HG02623 (cell line): ENCODE measurements around the gene TRAM2.

Experiments
- ATAC-seq: cut with Tn5 transposase; IDR thresholded peaks from one replicate; pipeline ENCODE4 v1.9.1; 2021; ENCODE audit warnings: moderate library complexity; ENCODE audit not compliant: unreplicated experiment

TRAM2 gene

GRCh38 chr6:52595000-52595795 lies 18.3 kb upstream of the TRAM2 start:
- peak; percentile 73 for ATAC-seq

DNA sequence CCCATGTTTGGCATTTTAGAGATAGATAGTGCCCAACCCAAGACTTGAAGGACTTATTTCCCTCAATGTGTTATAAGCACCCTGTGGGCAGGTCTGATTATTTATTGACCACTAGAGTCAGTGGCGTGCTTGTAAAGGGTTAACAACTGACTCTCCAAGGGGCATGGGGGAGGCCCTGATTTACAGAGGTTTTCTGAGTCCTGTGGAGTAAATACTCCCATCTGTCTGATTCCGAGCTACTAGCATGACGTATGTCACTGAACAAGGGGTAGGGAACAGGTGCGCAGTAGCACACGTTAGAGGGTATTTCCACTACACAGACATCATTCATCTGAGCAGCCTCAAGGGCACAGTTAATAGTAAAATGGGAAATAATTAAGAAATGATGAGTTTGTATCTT lies 17.4 kb upstream of the TRAM2 start:
- no peak for ATAC-seq

GRCh38 chr6:52591832-52592231 lies 15.0 kb upstream of the TRAM2 start:
- no peak for ATAC-seq

DNA sequence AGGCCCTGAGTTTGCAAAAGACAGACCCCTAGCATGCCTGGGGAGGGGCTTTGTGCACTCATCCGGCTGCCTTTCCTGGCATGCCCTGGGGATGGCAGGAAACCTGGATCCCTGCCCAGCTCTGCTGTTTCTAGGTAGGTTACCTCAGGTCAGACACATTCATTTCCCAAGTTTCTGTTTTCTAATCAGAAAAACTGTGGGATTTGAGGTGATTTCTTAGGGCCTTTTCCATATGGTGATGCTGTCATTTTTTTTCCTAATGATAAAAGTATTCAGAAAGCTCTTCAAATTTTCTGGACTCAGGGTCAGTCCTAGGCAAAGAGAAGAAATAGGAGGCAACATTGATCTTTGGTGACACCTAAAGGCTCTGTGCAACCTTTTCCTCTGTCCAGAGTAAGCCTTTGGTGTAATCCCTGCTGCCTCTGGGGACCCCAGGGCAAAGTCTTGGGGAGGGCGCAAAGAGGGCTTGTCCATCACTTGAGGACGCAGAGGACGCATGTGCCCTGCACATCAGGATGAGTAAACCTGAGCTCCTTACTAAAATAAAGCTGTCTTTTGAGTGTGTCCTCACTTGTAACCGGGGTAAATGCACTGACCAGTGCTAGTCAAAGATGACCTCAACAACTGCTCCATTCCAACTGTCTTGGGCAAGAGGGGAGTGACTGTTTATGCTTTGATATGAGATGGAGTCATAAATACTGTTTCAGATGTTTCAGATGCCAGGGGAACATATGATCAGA lies 13.5 kb upstream of the TRAM2 start:
- ATAC-seq: no peak

DNA sequence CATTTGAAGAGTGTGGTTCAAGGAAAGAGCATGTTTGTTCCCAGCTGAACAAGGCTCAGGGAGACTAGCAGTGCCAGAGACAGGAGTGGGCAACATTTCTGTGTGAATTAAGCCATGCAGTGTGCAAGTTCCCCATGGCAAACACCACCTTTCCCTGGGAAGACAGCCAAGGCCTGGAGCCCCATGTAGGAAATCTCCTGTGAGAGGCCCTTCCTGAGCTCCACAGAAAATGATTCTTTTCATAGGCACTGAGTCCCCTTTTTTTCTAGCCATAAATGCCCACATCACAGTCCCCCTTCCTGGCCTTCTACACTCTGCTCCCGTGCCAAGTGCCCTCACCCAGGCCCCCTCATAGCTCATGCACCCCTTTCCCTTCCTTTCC lies 11.8 kb upstream of the TRAM2 start:
- no peak for ATAC-seq

- no peak for ATAC-seq
These were observed 11.3 kb upstream of the TRAM2 start for GRCh38 chr6:52588087-52588709.

- no peak for ATAC-seq
These were observed 10.1 kb upstream of the TRAM2 start for GRCh38 chr6:52587001-52587400.

DNA sequence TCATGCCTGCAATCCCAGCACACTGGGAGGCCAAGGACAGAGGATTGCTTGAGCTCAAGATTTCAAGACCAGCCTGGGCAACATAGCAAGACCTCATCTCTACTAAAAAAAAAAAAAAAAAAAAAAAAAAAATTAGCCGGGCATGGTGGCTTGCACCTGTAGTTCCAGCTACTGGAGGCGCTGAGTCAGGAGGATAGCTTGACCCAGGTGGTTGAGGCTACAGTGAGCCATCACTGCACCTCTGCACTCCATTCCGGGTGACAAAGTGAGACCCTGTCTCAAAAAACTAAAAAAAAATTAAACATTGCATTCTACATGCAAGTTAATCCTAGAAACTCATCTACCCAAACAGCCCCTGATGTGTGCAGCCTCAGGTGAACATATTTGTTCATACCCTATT lies 7.3 kb upstream of the TRAM2 start:
- no peak for ATAC-seq

DNA sequence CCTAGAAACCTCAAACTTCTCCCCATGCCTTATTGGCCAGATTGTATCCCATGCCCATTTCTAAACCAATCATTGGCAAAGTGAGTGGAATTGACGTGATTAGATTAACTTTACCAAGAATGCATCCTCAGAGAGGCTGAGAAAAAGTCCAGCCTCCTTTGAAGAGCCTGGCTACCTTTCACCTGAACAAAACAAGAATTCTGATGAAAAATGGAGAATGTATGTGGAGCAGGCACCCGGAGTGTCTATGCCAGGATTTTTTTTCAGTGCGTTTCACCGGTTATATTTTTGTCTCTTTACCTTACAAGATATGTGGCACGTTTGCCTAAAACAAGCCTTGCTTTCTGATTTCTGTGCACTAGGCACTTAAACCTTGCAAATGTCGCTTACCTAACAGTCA lies 6.1 kb upstream of the TRAM2 start:
- ATAC-seq: no peak

- no peak for ATAC-seq
These were observed 5.6 kb upstream of the TRAM2 start for GRCh38 chr6:52582446-52582845.

DNA sequence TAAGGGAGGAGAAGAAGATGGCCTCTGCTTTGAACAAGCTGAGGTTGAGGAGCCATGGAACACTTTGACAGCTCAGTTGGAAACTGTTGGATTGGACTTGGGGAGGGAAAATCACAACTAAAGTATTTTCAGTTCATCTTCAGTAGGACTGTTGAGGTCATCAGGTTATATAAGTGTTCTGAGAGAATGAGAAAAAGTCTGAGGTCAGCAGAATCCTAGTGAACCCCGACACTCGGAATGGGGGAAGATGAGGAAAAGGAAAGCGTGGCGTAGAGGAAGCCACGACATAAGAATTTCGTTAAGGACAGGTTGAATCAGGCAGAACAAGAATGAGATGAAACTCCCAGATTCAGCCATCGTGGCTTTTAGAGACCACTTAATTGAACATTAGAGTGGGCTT lies 4.0 kb upstream of the TRAM2 start:
- ATAC-seq: no peak

GRCh38 chr6:52579006-52579660 lies 2.3 kb upstream of the TRAM2 start:
- no peak for ATAC-seq

GRCh38 chr6:52577778-52578463 lies 1.1 kb upstream of the TRAM2 start:
- ATAC-seq: no peak

DNA sequence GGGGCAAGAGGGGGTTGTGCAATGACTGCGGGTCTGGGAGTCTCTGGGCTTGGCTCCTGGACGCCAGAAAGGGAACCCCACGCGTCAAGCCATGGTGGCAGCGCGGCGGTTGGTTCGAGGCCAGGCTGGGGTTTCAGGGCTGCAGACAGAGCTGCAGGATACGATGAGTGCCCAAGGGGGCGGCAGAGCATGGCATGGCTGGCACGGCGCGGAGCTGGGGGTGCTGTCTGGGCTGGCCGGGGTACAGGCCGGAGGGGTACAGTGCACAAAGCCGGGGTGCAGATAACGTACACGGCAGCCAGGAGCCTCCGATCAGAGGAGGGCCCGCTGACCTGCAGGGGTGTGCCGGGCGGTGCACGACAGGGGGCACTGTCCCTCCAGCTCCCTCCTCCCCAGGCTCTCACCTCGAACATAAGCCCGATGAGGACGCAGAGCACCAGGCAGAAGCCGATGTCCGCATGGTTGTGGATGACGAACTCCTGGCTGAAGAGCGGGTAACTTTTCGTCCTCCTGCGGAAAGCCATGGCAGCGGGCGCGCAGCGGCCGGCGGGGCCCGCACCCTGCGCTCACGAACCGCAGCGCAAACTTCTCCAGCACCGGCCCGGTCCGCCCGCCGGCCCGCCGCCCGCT lies 353 bp downstream of the TRAM2 start:
- ATAC-seq: peak; percentile 54

DNA sequence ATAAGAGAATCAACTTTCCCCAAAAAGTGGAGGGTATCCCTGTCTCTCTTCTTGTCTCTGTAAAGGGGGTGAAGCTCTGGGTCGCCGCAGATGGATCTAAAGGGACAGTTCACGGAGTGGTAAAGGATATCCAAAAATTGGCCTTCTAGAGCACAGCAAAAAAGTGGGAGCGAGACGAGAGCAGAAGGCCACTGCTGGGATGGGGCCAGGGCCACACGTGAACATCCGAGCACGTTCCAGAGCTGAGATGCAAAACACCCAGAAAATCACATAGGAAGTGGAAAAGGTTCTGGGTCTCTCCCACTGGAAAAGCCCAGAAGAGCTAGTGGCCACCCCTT lies 837 bp downstream of the TRAM2 start:
- ATAC-seq: no peak

GRCh38 chr6:52575502-52575892 lies 1.4 kb downstream of the TRAM2 start:
- no peak for ATAC-seq

DNA sequence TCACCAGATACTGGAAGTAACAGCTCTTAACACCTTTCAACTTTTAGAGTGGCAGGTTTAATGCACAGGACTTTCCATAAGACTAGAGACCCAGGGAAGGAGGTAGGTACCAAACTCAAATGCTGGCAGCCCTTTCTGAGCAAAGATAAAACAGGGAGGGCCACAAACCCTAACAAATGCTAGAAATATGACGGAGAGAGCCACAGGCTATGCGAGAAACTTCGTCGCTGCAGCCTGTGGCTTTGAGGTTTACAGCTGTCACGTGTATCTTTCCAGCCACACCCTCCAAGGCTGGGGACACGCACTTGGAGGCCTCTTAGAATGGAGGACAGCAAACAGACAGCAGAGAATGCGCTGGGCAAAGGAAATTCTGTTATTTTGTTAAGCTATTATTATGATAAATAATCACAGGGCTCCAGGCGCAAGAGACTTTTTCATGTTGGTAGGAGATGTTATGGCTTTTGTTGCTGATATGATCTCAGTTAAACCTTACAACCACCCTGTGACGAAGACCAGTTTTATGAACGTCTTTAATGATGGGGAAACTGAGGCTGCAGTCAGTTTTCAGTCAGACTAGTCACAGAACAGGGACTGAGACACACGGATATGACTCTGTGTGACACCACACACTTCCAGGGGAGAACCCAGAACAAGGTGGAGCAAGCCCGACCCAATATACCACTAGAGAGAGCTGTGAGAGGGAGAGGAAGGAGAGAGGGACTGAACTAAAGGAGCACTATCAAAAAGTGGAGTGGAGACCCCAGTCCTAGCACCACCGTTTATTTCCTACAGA lies 2.0 kb downstream of the TRAM2 start:
- ATAC-seq: peak; percentile 35

GRCh38 chr6:52573295-52573694 lies 3.6 kb downstream of the TRAM2 start:
- no peak for ATAC-seq

GRCh38 chr6:52572536-52572935 lies 4.3 kb downstream of the TRAM2 start:
- ATAC-seq: no peak
